HG02571 (cell line): ENCODE data around the gene SAFB.

Source experiments
- ATAC-seq: cut with Tn5 transposase; IDR thresholded peaks from one replicate; pipeline ENCODE4 v1.9.1; 2021; ENCODE audit warnings: mild to moderate bottlenecking, moderate library complexity; ENCODE audit not compliant: unreplicated experiment

The SAFB gene

GRCh38 chr19:5622465-5623396, at the start of gene SAFB, which contains the start of gene SAFB2:
TSS of gene SAFB (plus strand) at chr19:5623083. CDS start at chr19:5623206, 123 bp downstream.
TSS of gene SAFB2 (minus strand) at chr19:5622776. CDS start at chr19:5622715, 61 bp downstream.
- ATAC-seq: peak; percentile 88

GRCh38 chr19:5575590-5575989, 47.3 kb upstream of the SAFB start:
- no peak for ATAC-seq

- ATAC-seq: no peak
These were observed 44.6 kb upstream of the SAFB start for GRCh38 chr19:5578097-5578846.

- ATAC-seq: no peak
These were observed 43.6 kb upstream of the SAFB start for GRCh38 chr19:5579286-5579685.

- no peak for ATAC-seq
These were observed 43.2 kb upstream of the SAFB start for GRCh38 chr19:5579697-5580096.

- ATAC-seq: no peak
These were observed 42.7 kb upstream of the SAFB start for GRCh38 chr19:5580161-5580571.

GRCh38 chr19:5585461-5586299, 37.2 kb upstream of the SAFB start:
- ATAC-seq: no peak

- ATAC-seq: no peak
These were observed 36.4 kb upstream of the SAFB start for GRCh38 chr19:5586300-5587070.

GRCh38 chr19:5587071-5587455, 35.8 kb upstream of the SAFB start:
- ATAC-seq: no peak

- no peak for ATAC-seq
These were observed 35.2 kb upstream of the SAFB start for GRCh38 chr19:5587661-5588060.

- ATAC-seq: no peak
These were observed 34.4 kb upstream of the SAFB start for GRCh38 chr19:5588441-5588840.

- ATAC-seq: no peak
These were observed 33.8 kb upstream of the SAFB start for GRCh38 chr19:5588906-5589676.

GRCh38 chr19:5590151-5590864, 32.6 kb upstream of the SAFB start:
- no peak for ATAC-seq

GRCh38 chr19:5590865-5591154, 32.1 kb upstream of the SAFB start:
- no peak for ATAC-seq

- no peak for ATAC-seq
These were observed 31.4 kb upstream of the SAFB start for GRCh38 chr19:5591476-5591875.

- ATAC-seq: no peak
These were observed 30.1 kb upstream of the SAFB start for GRCh38 chr19:5592531-5593342.

GRCh38 chr19:5593343-5594255, 29.3 kb upstream of the SAFB start:
- no peak for ATAC-seq
